Common myeloid progenitor, CD34-positive (primary cell): Measurements from ENCODE around the gene LRP3.
"Not testable (repeated sequence)": the region's sequence is repeated elsewhere in the genome, so short reads cannot be mapped to it uniquely, and the experiment has no call there.

Experiments
- CTCF ChIA-PET: fragments of 350-600 bp; sonication (Branson Sonifier 250); formaldehyde crosslinking; loops from one replicate; lab custom pipeline; 2021; ENCODE audit warnings: antibody characterized with exemption; lab: Charles Lee
- POLR2A ChIA-PET: fragments of 350-600 bp; sonication (Branson Sonifier 250); formaldehyde crosslinking; loops from one replicate; lab custom pipeline; 2021; ENCODE audit warnings: antibody characterized with exemption; lab: Charles Lee
- DNase-seq, 3 donors: peaks; one replicate each; pipeline versions ENCODE4 v3.0.0 to v3.0.0-alpha.2; 2013
- H3K27ac ChIP-seq, 2 experiments: 1 replicate in 1 of 2; 2 replicates in 1 of 2; pipeline ENCODE4 v1.7.0; 2013; ENCODE audit warnings: inconsistent platforms in 2 of 2, low read length in 2 of 2, mild to moderate bottlenecking in 2 of 2, low read depth in 1 of 2, moderate library complexity in 1 of 2; ENCODE audit not compliant: severe bottlenecking in 2 of 2, insufficient read depth in 1 of 2, poor library complexity in 1 of 2
- H3K27me3 ChIP-seq, 5 experiments: replicated peaks in 2 of 5; 1 replicate in 3 of 5; 2 replicates in 2 of 5; pipeline versions ENCODE4 v1.6.1 to v1.7.0; 2013; ENCODE audit warnings: low read length in 4 of 5, mild to moderate bottlenecking in 2 of 5, moderate library complexity in 2 of 5, inconsistent platforms in 1 of 5; ENCODE audit not compliant: insufficient read depth in 5 of 5, control insufficient read depth in 4 of 5
- H3K36me3 ChIP-seq, 4 experiments: 1 replicate in 2 of 4; 2 replicates in 2 of 4; pipeline versions ENCODE4 v1.6.1 to v1.7.0; 2013; ENCODE audit warnings: low read length in 3 of 4, control low read depth in 1 of 4, mild to moderate bottlenecking in 1 of 4; ENCODE audit not compliant: control insufficient read depth in 4 of 4, insufficient read depth in 4 of 4
- H3K4me1 ChIP-seq, 4 experiments: 1 replicate in 3 of 4; 2 replicates in 1 of 4; pipeline versions ENCODE4 v1.6.1 to v1.7.1; 2013; ENCODE audit warnings: low read length in 3 of 4, mild to moderate bottlenecking in 3 of 4, control low read depth in 1 of 4, inconsistent platforms in 1 of 4, moderate library complexity in 1 of 4; ENCODE audit not compliant: control insufficient read depth in 4 of 4, insufficient read depth in 4 of 4; ENCODE audit errors: control extremely low read depth in 1 of 4
- H3K4me3 ChIP-seq, 7 experiments: 1 replicate in 4 of 7; 2 replicates in 3 of 7; pipeline versions ENCODE4 v1.5.1 to v1.7.0; 2013; ENCODE audit warnings: mild to moderate bottlenecking in 7 of 7, low read length in 6 of 7, moderate library complexity in 6 of 7, inconsistent platforms in 2 of 7, low read depth in 2 of 7, control low read depth in 1 of 7; ENCODE audit not compliant: insufficient read depth in 4 of 7, control insufficient read depth in 1 of 7; ENCODE audit errors: extremely low read depth in 1 of 7
- H3K9me3 ChIP-seq, 5 experiments: 1 replicate in 4 of 5; 2 replicates in 1 of 5; pipeline versions ENCODE4 v1.6.1 to v1.7.1; 2013; ENCODE audit warnings: low read length in 4 of 5, mild to moderate bottlenecking in 2 of 5, inconsistent platforms in 1 of 5, low read depth in 1 of 5, moderate library complexity in 1 of 5; ENCODE audit not compliant: control insufficient read depth in 4 of 5, insufficient read depth in 2 of 5; ENCODE audit errors: control extremely low read depth in 1 of 5
- WGBS: methylation state at CpG from one replicate; pipeline ENCODE4 v1.1.5; 2013; ENCODE audit not compliant: insufficient coverage; 5-methylcytosine and 5-hydroxymethylcytosine counted together

Gene LRP3

GRCh38 chr19:33163481-33163880 lies 30.6 kb upstream of the LRP3 start:
- no peaks in the 10 kb centered on the region for H3K27me3 ChIP-seq
- H3K27ac ChIP-seq = no peak overlapping the region
- DNase-seq = no peak
- no peaks in the 10 kb centered on the region for H3K36me3 ChIP-seq
- POLR2A ChIA-PET = no interaction called here
- no peak overlapping the region for H3K4me3 ChIP-seq
- CTCF ChIA-PET = interaction anchor here (1.3 to 2.2 kb wide), 2 partner anchors 13 to 19 kb away, joined by 3 to 15 read pairs; no protein-coding TSS in a partner anchor
- 100% methylated on average over 1 of the region's 6 CpGs for WGBS
- H3K4me1 ChIP-seq = peaks cover 2 to 35% (median 18%) of the 10 kb centered on the region in 4 experiments
- peaks cover 0 to 6% (median 2%) of the 10 kb centered on the region in 5 experiments for H3K9me3 ChIP-seq

- H3K27me3 ChIP-seq, H3K36me3 ChIP-seq, POLR2A ChIA-PET, DNase-seq, H3K4me3 ChIP-seq, H3K27ac ChIP-seq: not testable (repeated sequence)
- Histone ChIP-seq H3K4me1 (peaks cover 2 to 17% (median 6%) of the 10 kb centered on the region in 4 experiments), H3K9me3 (peaks cover 0 to 15% (median 2%) of the 10 kb centered on the region in 5 experiments)
- CTCF ChIA-PET = interaction anchor here (1.9 to 2.2 kb wide), 2 partner anchors 11 to 18 kb away, joined by 4 to 10 read pairs; no protein-coding TSS in a partner anchor
- WGBS = 100% methylated on average over 3 of the region's 6 CpGs
Observed at GRCh38 chr19:33166037-33166436, 28.1 kb upstream of the LRP3 start.

- WGBS = 100% methylated on average over 1 of the region's 1 CpG
- H3K36me3 ChIP-seq = no peaks in the 10 kb centered on the region
- DNase-seq = no peak
- POLR2A ChIA-PET = no interaction called here
- peaks cover 0 to 15% (median 2%) of the 10 kb centered on the region in 5 experiments for H3K9me3 ChIP-seq
- peaks cover 0 to 6% (median 0%) of the 10 kb centered on the region in 4 experiments for H3K4me1 ChIP-seq
- H3K4me3 ChIP-seq = no peak overlapping the region
- no peaks in the 10 kb centered on the region for H3K27me3 ChIP-seq
- CTCF ChIA-PET = interaction anchor here (2.2 kb wide), 1 partner anchor 10 kb away, joined by 10 read pairs; no protein-coding TSS in a partner anchor
- no peak overlapping the region for H3K27ac ChIP-seq
Observed at GRCh38 chr19:33167438-33167837, 26.7 kb upstream of the LRP3 start.

GRCh38 chr19:33168528-33168927 lies 25.6 kb upstream of the LRP3 start:
- no peak for DNase-seq
- CTCF ChIA-PET = no interaction called here
- POLR2A ChIA-PET = no interaction called here
- Histone ChIP-seq H3K9me3 (peaks cover 0 to 15% (median 2%) of the 10 kb centered on the region in 5 experiments), H3K27me3 (no peaks in the 10 kb centered on the region), H3K4me1 (peaks cover 0 to 13% (median under 1%) of the 10 kb centered on the region in 4 experiments), H3K27ac (no peak overlapping the region), H3K4me3 (no peak overlapping the region), H3K36me3 (no peaks in the 10 kb centered on the region)
- WGBS = no CpG with 5 or more reads among the region's 1 CpG

- no peaks in the 10 kb centered on the region for H3K36me3 ChIP-seq
- no peaks in the 10 kb centered on the region for H3K27me3 ChIP-seq
- 100% methylated on average over 1 of the region's 1 CpG for WGBS
- H3K4me1 ChIP-seq = peaks cover 3 to 18% (median 11%) of the 10 kb centered on the region in 4 experiments
- H3K9me3 ChIP-seq = peaks cover 0 to 15% (median 2%) of the 10 kb centered on the region in 5 experiments
- no peak for DNase-seq
- H3K27ac ChIP-seq = no peak overlapping the region
- CTCF ChIA-PET = interaction anchor here (0.8 to 2.0 kb wide), 4 partner anchors 11 to 27 kb away, joined by 3 to 5 read pairs (median 4); no protein-coding TSS in a partner anchor
- POLR2A ChIA-PET = no interaction called here
- no peak overlapping the region for H3K4me3 ChIP-seq
Observed at GRCh38 chr19:33171222-33171795, 22.8 kb upstream of the LRP3 start.

GRCh38 chr19:33171916-33172359 lies 22.2 kb upstream of the LRP3 start:
- peaks cover 0 to 15% (median 2%) of the 10 kb centered on the region in 5 experiments for H3K9me3 ChIP-seq
- ChIA-PET CTCF (interaction anchor here (1.3 to 2.0 kb wide), 3 partner anchors 12 to 46 kb away, joined by 4 to 5 read pairs (median 5); no protein-coding TSS in a partner anchor), POLR2A (no interaction called here)
- WGBS = 100% methylated on average over 4 of the region's 6 CpGs
- H3K4me3 ChIP-seq = no peak overlapping the region
- H3K4me1 ChIP-seq = peaks cover 3 to 20% (median 11%) of the 10 kb centered on the region in 4 experiments
- H3K27ac ChIP-seq = no peak overlapping the region
- H3K27me3 ChIP-seq = no peaks in the 10 kb centered on the region
- DNase-seq = no peak
- H3K36me3 ChIP-seq = no peaks in the 10 kb centered on the region

GRCh38 chr19:33174186-33174585 lies 19.9 kb upstream of the LRP3 start:
- Histone ChIP-seq H3K36me3 (no peaks in the 10 kb centered on the region), H3K9me3 (peaks cover 0 to 2% (median 0%) of the 10 kb centered on the region in 5 experiments), H3K27me3 (no peaks in the 10 kb centered on the region), H3K27ac (no peak overlapping the region), H3K4me1 (peaks cover 10 to 33% (median 21%) of the 10 kb centered on the region in 4 experiments), H3K4me3 (no peak overlapping the region)
- DNase-seq = no peak
- ChIA-PET POLR2A (no interaction called here), CTCF (interaction anchor here (0.7 to 1.1 kb wide), 2 partner anchors 13 to 49 kb away, joined by 3 read pairs; no protein-coding TSS in a partner anchor)
- WGBS = 98% methylated on average over 5 of the region's 5 CpGs
